Measurements from ENCODE around the gene SAMD4A. TPM values are rescaled to one million over a fixed set of nuclear protein-coding genes. Genes with fewer than 3 reads are reported as not detected.

Gene SAMD4A
- total RNA-seq, 1 experiment from 2014 or later, result 9.2 TPM

DNA sequence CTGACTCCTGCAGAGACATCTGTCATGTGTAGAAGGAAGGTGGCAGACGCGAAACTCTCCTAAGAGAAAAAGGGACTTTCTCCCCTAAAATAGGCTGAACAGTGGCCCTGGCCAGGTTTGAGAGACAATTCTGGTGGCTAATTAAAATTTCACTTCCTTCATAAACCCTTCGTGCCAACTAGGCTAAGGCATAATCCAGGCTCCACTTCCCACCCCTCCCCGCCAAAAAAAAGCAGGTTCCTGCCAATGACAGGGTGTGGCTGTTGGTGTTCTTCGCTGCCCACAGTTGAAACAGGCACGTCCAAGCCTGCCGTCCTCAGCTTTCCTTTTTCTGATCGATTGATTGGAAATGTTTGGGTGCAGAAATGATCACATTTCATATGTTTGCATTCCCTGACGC, 191.1 kb downstream of the SAMD4A start:
- no peak for DNase-seq (ENCODE audit: low read depth)

DNA sequence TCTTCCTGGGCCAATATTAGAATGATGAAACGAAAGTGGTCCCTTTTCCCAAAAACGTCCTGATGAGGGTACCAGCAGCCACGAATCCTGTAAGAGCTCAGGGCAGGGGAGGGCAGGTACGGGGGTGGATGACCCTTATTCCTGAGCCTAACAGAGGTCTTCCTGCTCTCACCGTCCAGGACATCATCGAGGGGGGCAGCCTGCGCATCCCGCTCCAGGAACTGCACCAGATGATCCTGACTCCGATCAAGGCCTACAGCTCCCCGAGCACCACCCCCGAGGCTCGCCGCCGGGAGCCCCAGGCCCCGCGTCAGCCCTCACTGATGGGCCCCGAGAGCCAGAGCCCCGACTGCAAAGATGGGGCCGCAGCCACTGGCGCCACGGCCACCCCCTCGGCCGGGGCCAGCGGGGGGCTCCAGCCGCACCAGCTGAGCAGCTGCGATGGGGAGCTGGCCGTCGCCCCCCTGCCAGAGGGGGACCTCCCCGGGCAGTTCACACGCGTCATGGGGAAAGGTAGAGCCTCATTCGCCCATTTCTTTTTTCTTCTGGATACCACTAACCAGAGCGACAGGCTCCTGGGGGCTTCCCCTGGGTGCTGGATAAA, 193.2 kb downstream of the SAMD4A start:
- DNase-seq (ENCODE audit: low read depth), result no peak

DNA sequence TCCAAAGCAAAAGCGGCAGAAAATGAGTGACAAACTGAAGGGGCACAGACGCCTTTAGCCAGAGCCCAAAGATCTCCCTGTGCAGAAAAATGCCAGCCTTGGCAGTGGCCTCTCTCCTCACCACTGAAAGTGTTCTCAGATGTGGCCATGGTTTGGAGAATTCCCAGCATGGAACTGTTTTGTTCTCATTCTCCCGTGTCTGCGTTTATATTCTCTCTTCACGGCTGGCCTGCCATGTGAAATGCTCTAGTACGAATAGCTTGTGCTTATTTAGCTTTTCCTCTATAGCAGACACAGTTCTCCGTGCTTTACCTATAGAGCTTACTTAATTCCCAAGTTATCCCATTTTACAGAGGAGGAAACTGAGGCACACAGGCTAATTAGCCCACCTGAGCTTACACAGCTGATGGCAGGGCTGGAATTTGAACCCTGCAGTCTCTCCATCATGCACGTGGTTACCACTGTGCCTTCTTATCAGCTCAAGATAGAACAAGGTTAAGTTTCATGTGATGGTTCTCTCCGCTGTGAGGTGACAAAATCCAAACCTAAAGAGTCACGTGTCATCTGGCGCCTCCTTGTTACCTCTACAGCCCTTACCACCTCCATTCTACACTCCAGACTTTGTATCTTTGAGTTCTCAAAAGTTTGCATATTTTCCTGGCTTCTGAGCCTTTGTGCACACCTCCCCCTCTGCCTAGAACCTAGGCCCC, 194.1 kb downstream of the SAMD4A start:
- DNase-seq (ENCODE audit: low read depth), result no peak

DNA sequence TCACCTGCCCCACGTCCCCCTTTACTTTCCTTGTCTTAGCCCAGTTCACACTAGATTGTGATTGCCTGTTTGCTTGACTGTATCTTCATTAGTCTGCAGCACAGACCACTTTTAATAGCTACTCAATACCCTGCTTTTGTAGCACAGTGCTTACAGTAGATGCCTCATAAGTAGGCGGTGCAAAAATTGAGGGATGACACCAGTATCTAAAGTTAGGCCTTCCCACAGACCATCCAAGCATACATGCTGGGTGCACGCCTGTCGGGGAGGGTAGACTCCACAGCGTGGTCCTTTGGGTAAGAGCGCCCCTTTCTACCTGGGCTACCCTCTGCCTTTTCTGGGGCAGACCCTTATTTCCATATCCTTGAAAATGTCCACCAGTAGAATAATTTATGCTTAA, 194.9 kb downstream of the SAMD4A start:
- DNase-seq (ENCODE audit: low read depth), result no peak

DNA sequence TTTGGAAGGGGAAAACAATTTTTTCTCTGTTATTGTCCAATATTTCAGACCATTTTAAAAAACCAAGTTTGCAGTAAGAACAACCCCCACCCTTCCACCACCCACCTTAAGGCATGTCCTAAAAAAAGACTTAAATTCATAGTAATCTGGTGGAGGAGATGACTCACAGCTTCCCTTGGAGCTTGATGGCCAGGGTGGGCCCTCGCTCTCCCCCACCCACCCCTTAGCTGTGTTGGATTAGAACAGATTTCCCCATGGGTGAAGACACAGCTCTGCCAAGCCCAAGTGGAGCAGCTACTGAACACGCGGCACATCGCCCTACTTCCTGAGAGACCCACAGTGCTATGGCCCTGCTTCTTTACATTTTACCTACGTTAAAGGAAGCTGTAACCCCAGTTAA, 195.4 kb downstream of the SAMD4A start:
- no peak for DNase-seq (ENCODE audit: low read depth)

DNA sequence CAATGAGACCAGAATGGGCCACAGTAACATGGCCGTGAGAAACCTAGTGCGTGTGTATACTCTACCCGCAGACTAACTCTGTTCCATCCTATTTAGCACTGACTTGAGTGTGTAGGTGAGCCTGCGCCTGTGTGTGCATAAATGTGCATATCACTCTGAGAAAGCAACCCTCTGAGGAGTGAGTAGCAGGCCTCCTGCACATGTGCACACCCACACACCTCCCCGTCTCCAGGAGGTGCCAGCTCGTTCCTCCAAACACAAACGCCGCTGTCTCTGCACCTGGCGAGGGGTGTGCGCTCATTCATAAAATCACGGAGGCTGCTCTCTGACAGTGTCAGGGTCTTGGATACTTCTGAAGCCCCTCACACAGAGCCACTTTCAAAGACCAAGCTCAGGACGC, 196.8 kb downstream of the SAMD4A start:
- DNase-seq (ENCODE audit: low read depth), result no peak

DNA sequence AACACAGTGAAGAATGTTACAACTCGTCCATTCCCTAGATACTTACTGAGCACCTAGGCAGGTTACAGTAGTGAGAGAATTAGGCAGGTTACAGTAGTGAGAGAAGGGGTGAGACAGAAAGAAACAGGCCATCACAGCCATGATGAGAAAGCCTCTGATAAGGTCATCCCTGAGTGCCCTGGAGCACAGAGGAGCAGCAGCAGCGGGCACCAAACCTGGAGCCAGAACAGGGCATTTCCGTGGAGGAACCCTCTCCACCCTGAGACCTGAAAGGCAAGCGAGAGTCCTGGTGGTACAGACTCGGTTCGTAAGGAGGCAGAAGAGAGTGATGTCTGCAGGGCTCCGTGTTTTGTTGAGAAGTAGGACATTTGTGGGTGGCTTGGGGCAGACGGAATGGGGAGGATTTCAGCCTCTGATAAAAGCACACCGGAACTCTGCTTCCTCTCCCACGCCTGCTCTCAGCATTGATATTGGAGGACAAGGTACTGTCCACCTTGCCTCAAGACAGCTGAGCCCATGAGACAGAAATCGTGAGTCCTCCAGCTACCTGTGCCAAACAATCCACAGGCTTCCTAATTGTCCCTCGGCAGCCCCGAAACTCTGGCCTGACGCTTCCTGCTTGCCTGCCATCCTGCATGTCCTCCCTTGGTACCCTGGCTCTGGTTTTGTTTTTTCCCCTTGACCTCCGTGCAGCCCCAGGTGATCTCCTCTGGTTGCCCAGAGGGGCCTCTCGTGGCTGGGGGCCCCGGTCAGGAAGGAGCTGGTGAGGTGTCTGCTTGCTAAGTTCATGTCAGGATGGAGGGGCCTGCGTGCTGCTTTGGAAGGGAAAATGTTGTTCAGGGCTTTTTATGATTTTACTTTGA, 199.6 kb downstream of the SAMD4A start:
- DNase-seq (ENCODE audit: low read depth), result no peak

DNA sequence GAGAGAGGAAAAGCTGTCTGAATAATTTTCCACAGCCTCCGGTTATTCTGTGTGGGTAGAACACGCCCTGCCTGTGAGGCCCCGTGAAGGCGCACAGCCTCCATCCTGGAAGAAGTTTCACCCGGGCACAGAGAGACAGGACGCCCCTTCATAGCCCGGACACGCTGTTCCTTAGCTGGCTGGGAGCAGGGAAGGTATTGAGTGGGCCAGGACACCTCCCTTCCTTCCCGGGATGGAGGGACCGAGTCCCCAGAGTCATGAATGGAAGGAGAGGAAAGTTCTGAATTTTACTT, 200.2 kb downstream of the SAMD4A start:
- no peak for DNase-seq (ENCODE audit: low read depth)

DNA sequence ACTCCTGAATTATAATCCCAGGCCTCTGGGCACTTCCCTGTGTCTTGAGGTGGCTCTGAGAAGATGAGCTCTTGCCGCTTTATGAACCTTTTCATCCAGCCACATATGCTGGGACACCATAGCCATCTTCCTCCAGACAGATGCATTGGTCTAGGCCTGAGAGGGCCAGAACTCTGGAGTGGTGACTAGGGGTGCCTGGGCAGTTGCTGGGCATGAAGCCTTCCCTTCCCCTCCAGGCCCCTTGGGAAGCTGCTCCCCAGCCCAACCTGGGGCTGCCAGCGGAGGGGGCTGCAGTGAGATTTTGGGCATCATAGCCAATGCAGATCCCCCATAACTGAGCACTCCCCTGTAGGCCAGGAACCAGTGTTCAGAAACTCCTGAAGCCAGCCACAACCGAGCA, 200.5 kb downstream of the SAMD4A start:
- no peak for DNase-seq (ENCODE audit: low read depth)

DNA sequence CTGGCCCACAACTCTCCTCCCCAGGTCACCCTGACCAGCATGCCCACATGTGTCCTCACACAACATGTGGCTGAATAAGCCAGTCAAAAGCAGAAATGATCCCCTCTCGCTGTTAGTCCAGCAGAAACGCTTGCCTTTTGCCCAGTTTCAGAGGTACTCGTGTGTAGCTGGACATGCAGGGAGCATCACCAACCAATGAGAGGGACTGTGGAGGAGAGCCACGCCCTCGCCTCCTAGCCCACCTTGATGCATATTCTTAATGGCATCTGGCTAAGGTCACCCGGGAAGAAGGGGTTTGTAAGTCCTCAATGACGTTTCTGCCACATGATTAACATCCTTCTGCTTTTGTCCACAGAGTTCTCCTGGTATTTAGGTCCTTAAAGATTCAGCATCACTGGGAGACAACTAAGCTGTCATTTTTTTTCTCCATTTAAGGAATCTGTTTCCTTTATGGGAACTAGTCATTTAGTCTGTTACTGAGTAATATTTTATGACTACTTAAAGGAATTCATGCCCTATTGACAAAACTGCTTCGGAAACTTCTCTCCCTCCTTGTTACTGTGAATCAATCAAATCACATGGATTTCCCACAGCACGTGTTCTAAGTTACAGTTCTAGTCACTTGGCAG, 201.7 kb downstream of the SAMD4A start:
- no peak for DNase-seq (ENCODE audit: low read depth)

DNA sequence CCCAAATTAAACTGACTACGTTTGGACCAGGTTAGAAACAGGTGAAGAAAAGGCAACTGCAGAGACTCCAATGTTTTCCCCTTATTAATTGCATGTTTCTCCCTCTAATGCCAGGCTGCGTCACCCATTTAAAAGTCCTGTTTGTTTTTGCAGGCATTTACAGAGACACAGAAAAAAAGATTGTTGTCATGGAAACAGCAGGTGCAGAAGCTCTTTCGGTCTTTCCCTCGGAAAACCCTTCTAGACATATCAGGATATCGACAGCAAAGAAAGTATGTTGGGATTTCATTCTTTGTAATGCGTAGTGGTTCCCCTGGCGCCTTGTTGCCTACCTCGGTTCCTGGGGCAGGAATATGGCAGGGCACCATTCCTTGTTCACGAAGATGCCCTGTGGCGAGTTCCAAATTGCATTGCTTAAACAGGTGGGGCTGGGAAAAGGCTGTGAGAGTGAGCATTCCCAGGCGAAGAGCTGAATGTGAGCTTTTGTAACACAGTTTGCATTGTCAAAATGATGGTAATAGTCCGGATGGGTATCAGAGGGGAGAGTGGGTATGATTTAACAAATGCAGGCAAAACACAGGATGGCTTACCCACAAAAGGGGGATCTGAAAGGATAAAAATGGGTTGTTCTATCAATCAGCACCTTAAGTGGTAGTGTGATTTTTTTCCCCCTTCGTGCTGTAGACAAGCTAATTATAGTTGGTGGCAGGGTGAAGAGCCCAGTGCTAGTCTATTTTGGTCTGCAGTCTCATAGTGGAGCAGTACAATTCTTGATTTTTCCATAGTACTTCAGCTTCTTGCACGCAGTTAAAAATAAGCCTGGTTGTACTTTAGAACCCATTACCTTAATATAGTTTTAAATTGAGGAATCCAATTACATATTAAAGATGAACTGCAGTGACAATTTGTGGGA, 203.3 kb downstream of the SAMD4A start:
- DNase-seq (ENCODE audit: low read depth), result no peak

DNA sequence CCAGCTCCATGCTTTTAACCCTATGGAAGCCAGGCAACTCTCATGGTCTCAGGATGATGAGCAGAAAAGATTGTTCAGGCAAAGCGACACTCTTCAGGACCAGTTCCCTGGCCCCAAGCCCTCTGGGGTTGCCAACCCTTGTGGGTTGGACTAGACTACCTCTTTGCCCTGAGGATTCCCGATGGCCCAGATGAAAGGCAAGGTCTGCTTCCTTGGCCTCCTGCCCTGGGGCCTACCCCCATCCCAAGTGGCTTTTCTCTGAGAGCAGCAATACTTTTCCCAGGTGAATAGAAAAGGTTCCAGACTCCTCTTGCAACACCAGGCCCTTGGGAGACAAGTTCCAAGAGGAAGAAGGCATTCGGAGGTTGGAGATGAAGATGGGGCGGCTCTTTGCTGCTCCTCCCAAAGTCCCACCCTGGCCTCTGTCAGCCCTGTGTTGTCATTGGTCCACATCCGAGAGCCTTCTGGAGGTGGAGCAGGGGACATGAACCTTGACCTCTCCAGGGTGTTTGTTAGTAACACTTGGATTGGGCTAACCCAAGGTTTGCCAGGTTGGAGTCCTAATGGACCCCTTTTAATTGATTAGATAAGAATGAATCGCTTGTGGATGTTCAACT, 204.6 kb downstream of the SAMD4A start:
- DNase-seq (ENCODE audit: low read depth), result no peak

DNA sequence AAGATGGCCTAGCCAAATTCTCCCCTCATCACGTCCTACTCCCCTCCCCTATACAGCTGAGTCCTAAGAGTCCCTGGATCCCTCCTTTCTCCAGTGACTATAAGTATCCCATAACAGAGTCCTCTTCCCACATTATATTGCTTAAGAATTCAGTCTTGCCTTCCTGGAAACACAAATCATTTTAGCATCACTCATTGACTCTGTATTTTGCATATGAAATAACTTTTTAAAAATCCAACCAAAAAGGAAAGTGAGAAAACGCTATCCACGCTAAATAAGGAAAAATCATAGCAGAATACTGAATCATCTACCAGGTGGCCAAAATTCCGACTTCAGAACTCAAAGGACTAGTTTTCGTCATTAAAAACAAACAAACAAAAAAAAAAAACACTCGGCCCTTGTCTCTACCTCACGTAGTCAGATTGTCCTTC, 205.5 kb downstream of the SAMD4A start:
- peak; percentile 52 for DNase-seq (ENCODE audit: low read depth)

DNA sequence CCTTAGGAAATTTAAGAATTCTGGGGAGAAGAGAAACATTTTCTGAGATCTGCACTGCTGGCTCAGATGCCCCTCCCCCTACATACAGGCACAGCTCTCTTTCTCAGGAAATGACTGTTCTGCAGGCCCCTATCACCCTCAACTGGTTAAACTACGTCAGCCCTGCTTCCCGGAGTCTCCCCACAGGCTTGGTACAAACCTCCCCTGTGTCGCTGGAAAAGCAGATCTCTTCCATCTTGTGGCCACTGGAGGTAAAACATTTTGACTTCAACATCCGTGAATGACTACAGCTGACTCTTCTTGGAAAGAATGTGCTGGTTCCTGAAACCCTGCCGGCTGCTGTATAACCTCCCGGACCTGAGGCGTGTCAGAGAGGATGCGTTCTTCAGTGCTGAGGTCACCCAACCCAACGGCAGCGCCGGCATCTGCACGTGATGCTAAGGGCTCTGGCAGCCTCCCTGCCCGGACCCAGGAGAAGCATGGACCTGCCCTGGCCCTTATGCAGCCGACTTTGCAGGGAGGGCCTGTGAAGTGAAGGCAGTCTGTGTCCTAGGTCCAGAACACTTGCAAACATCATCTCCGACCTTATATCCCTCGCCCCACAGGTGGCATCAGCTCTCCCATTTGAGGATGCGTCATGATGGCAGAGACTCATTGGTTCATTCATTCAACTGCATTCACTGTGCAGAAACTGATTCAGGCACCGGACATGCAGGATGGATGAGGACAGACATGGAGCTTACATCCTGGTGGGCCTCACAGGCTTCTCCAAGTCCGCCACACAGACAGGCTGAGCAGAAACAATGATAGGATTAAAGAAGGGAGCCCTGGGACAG, 206.5 kb downstream of the SAMD4A start:
- peak; percentile 100 for DNase-seq (ENCODE audit: low read depth)

DNA sequence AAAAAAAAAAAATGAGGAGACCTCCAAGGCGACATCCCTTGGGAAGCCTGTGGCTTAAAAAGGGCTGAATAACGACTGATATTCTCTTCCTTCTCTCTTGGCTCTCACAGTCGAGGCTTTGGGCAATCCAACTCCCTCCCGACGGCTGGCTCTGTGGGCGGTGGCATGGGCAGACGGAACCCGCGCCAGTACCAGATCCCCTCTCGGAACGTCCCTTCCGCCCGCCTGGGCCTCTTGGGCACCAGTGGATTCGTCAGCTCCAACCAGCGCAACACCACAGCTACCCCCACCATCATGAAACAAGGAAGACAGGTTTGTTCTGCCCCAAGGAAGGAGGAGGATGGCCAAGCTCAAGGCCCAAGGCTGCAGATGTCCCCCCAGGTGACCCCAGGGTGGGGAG, 207.9 kb downstream of the SAMD4A start:
- no peak for DNase-seq (ENCODE audit: low read depth)

DNA sequence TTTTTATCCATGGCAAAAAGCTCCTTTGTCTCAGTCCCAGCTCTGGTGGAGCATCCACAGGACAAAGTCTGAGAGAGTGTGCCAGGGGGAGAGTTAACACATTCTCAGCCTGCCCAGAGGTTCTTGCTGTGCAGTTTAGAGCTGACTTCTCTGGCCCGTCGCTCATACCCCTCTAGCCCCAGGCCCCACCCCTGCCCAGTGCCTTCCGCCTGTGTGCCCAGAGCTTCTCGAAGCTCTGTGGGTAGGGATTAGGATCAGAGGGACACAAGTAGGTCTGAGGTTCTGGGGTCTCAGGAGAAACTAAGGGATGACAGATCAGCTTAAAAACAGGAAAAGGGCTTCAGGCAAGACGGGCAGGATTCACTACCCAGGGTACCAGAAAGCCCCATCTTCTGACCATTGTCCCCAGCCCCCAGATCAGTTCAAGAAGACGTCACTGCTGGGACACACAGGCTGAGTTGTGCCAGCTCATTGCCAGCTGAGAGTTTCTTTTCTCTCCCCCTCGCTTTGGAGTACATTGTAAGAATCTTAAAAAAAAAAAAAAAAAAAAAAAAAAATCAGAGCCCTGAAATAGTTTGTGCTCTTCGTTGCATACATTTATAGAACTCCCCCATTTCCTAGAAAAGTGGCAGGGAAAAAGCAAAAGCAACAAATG, 208.7 kb downstream of the SAMD4A start:
- no peak for DNase-seq (ENCODE audit: low read depth)

DNA sequence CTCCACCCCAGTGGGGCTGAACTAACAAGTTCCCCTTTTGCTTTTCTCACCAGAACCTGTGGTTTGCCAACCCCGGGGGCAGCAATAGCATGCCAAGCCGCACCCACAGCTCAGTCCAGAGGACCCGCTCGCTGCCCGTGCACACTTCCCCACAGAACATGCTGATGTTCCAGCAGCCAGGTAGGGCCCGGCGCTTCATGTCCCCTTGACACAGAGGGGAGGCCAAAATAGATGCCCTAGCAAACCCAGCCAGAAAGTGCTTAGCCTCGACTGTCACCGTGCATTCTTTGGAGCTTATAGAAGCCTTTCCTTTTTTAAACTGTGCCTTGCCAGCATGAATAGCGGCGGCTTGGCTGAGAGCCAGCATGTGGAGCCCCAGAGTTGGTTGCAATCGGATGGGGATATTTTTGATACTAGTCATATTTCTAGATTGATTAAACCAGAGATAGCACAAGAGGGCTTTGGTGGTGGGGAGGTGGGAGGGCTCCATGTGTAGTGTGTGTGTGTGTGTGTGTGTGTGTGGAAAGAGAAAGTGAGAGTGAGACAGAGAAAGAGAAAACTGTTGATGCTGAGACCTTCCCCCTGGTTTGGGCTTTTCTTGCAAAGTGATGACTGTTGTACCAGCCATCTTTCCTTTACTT, 209.6 kb downstream of the SAMD4A start:
- DNase-seq (ENCODE audit: low read depth), result peak; percentile 57

DNA sequence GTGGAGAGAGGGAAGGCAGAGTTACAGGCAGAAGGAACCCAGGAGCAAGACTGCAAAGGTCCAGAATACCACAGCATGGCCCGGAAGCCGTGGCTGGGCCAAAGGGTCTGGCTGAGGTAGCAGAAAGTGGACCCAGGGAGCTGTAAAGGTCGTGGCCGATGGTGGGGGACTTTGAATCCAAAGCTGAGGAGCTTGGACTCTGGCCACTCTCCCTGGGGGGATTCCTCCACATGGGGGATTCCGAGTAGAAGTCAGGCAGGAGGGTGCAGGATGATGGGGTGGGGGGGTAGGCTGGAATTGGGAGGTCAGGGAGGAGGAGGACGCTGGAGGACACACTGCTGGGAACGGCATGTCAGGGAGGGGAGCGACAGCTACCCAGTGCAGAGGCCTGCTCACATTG, 210.5 kb downstream of the SAMD4A start:
- no peak for DNase-seq (ENCODE audit: low read depth)

Data from LHCN-M2 (cell line).